RWPE1 (cell line): ENCODE data around the gene FGF4.

Source experiments
- CTCF ChIA-PET: fragments of 350-600 bp; sonication (Branson Sonifier 250); formaldehyde crosslinking; extraction: SDS; loops from one replicate; lab custom pipeline; 2021; lab: Yijun Ruan, JAX
- POLR2A ChIA-PET: fragments of 400-600 bp; formaldehyde crosslinking; extraction: SDS; loops from one replicate; lab custom pipeline; 2020; ENCODE audit warnings: antibody characterized with exemption; ENCODE audit not compliant: low non-redundant PET; lab: Yijun Ruan, JAX
- DNase-seq: peaks from one replicate; pipeline ENCODE4 v3.0.0; 2012; ENCODE audit warnings: low spot score
- H3K27ac ChIP-seq: fragments of 450-650 bp; 2 replicates; pipeline ENCODE4 v1.5.1; 2017
- TF ChIP-seq, protein P1 (sequence below): fragments of 450-650 bp; conservative IDR thresholded peaks from 2 replicates; pipeline ENCODE4 v1.5.1; 2017; ENCODE audit warnings: low read depth, mild to moderate bottlenecking

The FGF4 gene

DNA sequence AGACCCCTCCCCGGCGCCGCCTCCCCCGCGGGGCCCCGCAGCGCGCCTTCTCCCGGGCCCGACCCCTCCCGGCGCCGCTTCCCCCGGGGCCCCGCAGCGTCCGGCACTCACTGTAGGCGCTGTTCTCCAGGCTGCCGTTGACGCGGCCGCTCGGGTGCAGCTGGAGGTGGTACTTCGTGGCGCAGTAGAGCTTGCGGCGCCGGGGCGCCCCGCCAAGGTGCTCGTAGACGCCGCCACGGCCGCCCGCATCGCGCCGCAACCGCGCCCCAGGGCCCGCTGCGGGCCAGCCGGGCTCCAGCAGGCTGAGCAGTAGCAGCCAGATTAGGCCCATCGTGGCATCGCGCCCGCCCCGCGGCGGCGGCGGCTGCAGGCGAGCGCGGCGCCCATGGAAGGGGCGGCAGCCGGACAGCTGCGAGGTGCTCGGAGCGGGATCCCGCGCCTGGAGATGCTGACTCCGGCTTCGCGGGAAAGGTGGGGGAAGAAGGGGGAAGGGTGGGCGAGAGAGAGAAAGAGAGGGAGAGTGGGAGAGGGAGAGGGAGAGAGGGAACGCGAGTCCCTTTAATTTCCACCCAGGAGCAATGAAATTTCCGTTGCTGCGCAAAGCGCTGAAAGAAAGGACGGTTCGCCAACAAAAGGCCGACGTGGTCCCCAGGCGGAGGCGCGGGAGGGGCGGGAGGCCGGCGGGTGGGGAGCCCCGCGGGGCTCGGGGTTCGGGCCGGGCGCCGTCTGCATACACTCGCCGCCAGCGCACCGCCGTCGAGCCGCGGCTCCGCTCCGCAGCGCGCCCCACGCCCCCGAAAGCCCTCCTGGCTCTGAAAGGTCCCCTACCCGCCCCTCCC is 43.7 kb upstream of the FGF4 start, which contains the start of gene FGF3:
TSS of gene FGF3 (minus strand) at position 814 of the 839 bp plus-strand sequence. CDS start at position 331, 483 bp downstream.
- CTCF ChIA-PET: interaction anchor here (0.6 to 0.7 kb wide), 2 partner anchors 24 to 610 kb away, joined by 3 to 6 read pairs; no protein-coding TSS in a partner anchor
- no peak within 1 kb of the TSS for H3K27ac ChIP-seq
- no peak for DNase-seq
- TF ChIP-seq, protein P1, sequence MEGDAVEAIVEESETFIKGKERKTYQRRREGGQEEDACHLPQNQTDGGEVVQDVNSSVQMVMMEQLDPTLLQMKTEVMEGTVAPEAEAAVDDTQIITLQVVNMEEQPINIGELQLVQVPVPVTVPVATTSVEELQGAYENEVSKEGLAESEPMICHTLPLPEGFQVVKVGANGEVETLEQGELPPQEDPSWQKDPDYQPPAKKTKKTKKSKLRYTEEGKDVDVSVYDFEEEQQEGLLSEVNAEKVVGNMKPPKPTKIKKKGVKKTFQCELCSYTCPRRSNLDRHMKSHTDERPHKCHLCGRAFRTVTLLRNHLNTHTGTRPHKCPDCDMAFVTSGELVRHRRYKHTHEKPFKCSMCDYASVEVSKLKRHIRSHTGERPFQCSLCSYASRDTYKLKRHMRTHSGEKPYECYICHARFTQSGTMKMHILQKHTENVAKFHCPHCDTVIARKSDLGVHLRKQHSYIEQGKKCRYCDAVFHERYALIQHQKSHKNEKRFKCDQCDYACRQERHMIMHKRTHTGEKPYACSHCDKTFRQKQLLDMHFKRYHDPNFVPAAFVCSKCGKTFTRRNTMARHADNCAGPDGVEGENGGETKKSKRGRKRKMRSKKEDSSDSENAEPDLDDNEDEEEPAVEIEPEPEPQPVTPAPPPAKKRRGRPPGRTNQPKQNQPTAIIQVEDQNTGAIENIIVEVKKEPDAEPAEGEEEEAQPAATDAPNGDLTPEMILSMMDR: no peak
- POLR2A ChIA-PET: no interaction called here

DNA sequence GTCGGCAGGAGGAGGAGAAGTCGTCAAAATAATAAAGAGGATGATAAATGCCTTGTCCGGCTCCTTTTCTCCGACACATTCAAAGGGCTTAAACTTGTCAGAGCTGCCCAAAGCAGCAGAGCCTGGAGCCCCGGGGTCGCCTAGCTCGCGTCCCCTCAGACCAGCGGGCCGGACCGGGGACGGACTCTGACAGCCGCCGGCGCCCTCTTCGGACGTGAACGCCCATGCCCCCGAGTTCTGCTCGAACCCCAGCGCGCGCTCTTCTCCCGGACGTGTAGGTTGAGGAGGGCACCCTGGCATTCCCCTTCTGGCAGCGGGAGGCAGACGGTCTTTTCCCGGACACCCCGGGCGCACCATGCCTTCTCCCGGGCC is 43.1 kb upstream of the FGF4 start:
- ChIA-PET CTCF (interaction anchor here (0.5 to 0.6 kb wide), 2 partner anchors 114 to 611 kb away, joined by 3 to 6 read pairs; no protein-coding TSS in a partner anchor), POLR2A (no interaction called here)
- TF ChIP-seq, protein P1: no peak
- H3K27ac ChIP-seq: no peak overlapping the region
- DNase-seq: no peak

DNA sequence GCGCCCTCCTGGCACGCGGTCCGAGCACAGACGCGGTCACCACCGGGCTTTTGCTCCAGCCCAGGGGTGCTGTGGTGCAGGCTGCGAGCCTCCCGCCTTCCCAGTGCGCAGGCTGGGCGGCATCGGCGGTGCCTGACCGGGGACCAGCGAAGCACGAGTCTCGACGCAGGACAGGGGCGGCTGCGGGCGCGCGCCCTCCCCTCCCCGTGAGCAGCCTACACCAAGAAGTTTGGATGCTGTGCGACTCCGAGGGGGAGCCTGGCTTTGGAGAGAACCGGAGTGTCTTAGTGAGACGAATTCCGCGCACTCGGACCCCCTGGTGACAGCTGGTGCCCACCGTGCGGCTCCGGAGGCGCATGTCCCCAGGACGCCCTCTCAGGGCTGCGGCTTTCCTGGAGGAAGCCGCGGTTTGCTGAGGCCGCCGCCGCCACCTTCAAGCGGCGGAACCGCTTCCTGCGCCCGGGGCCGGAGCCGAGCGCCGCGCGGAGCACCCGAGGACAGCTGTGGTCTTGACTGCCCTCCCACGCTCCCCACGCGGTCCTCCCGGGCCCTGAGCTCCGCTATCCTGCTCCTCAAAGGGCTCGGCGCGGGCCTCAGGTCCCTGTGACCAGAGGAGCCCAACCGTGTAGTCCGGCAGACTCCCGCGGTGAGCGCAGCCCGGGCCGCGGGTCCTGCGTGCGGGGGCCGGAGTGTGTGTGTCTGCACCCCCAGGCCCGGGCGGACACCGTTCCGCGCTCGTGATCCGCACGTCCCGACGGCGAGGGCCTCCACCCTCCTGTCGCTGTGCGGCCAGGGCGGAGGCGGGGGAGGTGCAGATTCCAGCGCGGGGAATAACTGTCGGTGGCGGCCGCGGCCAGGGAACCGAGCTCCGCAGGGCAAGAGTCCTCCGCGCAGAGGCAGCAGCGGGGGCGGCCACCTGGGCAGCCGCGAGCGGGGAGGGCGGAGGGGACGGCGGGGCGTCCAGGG is 42.4 kb upstream of the FGF4 start:
- ChIA-PET CTCF (interaction anchor here (0.5 to 0.6 kb wide), 2 partner anchors 115 to 612 kb away, joined by 3 to 6 read pairs; no protein-coding TSS in a partner anchor), POLR2A (no interaction called here)
- no peak overlapping the region for H3K27ac ChIP-seq
- no peak for DNase-seq
- TF ChIP-seq, protein P1: no peak

DNA sequence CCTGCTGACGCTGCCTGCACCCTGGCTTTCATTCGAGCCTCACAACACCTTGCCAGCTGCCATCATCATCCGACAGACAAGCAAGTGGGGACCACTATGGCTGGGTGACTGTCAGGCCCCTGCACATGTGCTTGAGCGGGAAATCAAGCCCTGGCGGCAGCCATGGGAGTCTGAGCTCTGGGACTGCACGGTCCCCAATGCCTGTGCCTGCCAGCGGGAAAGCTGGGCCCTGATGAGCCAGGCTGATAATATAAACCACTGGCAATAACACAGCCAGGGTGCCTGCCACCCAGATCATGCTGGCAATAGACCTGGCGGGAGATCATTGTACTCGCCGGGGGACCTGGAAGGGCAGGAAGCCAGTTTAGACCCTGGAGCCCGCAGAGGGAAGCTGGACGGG is 41.5 kb upstream of the FGF4 start:
- TF ChIP-seq, protein P1: no peak
- H3K27ac ChIP-seq: no peak overlapping the region
- POLR2A ChIA-PET: no interaction called here
- DNase-seq: no peak
- CTCF ChIA-PET: interaction anchor here (0.7 kb wide), 1 partner anchor 15 kb away, joined by 4 read pairs; no protein-coding TSS in a partner anchor

DNA sequence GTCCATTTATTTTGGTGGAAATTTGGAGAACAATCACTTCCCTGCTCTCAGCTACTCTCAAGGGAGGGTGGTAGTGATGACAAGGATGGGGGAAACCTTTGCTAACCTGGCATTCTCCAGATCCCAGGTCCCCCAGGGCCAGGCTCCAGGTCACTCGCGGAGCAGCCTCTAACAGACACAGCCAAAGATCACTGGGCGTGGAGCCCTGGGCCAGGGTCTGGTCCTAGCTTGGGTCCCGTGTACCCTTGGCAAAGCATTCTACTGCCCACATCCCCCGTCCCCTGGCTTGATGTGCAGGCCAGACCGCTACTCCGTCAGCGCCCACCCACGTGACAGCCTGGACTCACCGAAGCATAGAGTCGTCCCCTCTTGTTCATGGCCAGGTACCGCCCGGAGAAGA is 40.8 kb upstream of the FGF4 start:
- DNase-seq: no peak
- H3K27ac ChIP-seq: no peak overlapping the region
- TF ChIP-seq, protein P1: no peak
- ChIA-PET POLR2A (no interaction called here), CTCF (interaction anchor here (0.8 kb wide), 1 partner anchor 10 kb away, joined by 3 read pairs; no protein-coding TSS in a partner anchor)

DNA sequence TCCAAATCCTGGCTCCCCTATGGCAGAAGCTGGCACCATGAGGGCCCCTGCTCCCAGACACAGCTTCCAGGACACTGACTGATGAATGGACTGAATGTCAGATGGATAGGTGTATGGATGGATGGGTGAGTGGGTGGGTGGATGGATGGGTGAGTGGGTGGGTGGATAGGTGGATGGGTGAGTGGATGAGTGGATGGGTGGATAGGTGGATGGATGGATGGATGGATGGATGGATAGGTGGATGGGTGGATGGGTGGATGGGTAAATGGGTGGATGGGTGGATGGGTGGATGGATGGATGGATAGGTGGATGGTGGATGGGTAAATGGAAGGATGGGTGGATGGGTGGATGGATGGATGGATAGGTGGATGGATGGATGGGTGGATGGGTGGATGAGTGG is 39.8 kb upstream of the FGF4 start:
- ChIA-PET POLR2A (no interaction called here), CTCF (no interaction called here)
- DNase-seq: no peak
- no peak overlapping the region for H3K27ac ChIP-seq
- TF ChIP-seq, protein P1: no peak
